Measurements from ENCODE around the gene MATCAP1. TPM values are rescaled to one million over a fixed set of nuclear protein-coding genes. Genes with fewer than 3 reads are reported as not detected.

The MATCAP1 gene
- total RNA-seq, 1 experiment from 2014 or later, result 10.1 TPM

GRCh38 chr16:67181346-67181745, 2.4 kb downstream of the MATCAP1 start:
- DNase-seq (ENCODE audit: low read depth), result no peak
- in situ Hi-C loops (cut with HindIII; ENCODE audit: low pct_unique_long_range_greater_than_20kb, low sequenced_read_pairs), result no loop called here

DNA sequence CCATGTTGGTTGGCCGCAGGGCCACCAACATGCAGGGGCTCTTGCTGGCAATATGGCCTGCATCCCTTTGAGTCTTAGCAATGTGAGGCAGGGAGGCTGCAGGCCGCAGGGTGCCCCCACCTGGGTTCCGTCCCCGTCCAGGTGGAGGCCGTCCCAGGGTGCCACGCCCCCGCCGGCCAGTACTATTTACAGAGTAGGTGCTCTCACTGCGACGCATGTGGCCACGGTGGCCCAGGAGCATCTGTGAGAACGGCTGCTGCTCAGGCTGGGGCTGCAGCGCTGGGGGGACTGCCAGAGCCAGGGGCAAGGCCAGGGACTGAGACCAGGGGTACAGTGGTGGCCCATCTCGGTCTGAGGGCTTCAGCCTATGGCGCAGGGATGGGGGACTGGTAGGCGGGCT, 3.6 kb downstream of the MATCAP1 start:
- in situ Hi-C loops (cut with HindIII; ENCODE audit: low pct_unique_long_range_greater_than_20kb, low sequenced_read_pairs), result no loop called here
- no peak for DNase-seq (ENCODE audit: low read depth)

GRCh38 chr16:67179421-67180080, 4.2 kb downstream of the MATCAP1 start:
- in situ Hi-C loops (cut with HindIII; ENCODE audit: low pct_unique_long_range_greater_than_20kb, low sequenced_read_pairs), result no loop called here
- DNase-seq (ENCODE audit: low read depth), result no peak

DNA sequence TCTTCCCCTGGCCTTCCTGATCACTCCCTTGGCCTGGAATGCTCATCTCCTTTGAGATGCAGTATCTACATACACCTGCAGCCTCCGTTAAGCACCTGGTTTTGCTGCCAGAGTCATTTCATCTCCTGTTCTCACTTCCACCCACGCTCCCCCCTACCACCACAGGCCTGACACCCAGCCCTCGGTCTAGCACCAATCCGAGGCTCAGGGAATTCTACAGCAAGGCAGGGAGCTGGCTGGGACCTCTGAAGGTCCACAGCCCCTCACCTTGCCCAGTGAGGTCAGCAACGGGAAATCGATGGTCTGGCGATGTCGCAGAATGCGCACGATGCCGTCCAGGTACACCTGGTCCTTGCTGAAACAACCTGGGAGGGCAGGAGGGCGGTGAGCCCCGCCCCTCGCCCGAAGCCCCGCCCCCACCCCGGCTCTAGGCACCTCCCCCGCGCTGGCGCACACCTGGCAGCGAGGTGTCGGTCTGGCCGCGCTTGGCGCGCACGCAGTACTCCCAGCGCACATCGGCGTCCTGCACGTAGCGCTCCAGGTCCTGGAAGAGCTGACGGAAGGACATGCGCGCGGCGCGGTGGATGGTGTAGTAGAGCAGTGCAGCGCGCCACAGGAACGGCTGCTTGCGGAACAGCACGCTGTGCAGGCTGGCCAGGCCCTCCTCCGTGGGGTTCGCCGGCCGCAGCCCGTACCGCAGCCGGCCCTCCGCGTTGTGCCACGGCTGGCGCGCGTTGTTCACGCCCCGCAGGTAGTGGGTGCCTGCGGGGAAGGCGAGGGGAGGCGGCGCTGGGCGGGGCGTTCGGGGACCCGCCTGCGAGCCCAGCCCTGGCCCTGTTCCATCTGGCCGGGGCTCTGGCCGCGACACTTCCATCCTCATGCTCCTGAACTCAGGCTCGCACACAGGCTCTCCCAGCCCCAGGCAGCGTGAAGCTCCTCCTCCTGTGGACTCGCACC, 5.7 kb downstream of the MATCAP1 start:
- peak; percentile 72 for DNase-seq (ENCODE audit: low read depth)
- in situ Hi-C loops (cut with HindIII; ENCODE audit: low pct_unique_long_range_greater_than_20kb, low sequenced_read_pairs), result no loop called here

DNA sequence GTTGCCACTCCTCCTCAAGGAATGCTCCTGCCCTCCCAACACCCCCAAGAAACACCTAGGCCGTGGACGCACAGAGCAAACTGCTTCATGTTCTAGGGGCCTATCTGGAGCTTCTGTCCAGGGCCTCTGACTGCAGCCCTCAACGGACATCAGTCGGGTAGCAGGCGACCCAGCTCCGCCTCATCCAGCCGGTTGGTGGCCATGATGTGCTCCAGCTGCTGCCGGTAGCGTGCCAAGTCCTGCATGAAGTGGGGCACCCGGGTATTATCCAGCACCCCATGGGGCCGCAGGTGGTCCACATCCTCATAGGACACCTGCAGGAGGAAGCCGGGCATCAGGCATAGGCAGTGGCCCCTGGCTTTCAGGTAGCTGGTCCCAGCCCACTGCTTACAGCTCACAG, 7.1 kb downstream of the MATCAP1 start:
- no peak for DNase-seq (ENCODE audit: low read depth)
- in situ Hi-C loops (cut with HindIII; ENCODE audit: low pct_unique_long_range_greater_than_20kb, low sequenced_read_pairs), result no loop called here

DNA sequence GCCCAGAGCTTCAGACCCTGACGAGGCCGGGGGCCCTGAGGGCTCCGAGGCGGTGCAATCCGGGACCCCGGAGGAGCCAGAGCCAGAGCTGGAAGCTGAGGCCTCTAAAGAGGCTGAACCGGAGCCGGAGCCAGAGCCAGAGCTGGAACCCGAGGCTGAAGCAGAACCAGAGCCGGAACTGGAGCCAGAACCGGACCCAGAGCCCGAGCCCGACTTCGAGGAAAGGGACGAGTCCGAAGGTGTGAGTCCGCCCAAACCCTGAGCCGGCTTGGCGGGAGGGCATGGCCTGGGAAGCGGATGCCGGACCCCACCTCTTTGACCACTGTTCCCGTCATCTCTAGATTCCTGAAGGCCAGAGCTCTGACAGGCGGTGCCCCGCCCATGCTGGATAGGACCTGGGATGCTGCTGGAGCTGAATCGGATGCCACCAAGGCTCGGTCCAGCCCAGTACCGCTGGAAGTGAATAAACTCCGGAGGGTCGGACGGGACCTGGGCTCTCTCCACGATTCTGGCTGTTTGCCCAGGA, 9.0 kb downstream of the MATCAP1 start:
- in situ Hi-C loops (cut with HindIII; ENCODE audit: low pct_unique_long_range_greater_than_20kb, low sequenced_read_pairs), result no loop called here
- no peak for DNase-seq (ENCODE audit: low read depth)

DNA sequence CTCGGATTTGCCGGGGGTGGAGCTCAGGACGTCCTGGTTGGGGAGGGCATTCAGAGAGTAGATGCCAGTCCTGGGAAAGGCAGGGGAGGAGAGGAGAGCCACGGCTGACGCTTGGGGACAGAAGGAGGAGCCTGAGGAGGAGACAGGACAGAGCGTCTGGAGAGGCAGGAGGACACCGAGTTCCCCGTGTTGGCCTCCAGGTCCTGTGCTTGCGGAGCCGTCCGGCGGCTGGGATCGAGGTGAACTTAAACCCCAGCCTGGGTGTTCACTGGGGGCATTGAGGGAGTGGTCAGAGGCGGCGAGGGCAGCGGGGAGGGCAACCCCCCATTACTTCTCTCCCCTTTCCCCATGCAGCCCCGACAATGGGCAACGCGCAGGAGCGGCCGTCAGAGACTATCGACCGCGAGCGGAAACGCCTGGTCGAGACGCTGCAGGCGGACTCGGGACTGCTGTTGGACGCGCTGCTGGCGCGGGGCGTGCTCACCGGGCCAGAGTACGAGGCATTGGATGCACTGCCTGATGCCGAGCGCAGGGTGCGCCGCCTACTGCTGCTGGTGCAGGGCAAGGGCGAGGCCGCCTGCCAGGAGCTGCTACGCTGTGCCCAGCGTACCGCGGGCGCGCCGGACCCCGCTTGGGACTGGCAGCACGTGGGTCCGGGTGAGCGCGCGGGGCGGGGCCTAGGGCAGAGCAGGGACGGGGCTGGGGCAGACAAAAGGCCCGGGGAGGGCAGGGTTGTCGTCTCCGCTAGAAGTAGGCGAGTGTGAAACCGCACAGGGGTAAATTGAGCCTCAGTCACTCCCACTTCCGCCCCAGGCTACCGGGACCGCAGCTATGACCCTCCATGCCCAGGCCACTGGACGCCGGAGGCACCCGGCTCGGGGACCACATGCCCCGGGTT, 9.7 kb downstream of the MATCAP1 start:
- peak; percentile 88 for DNase-seq (ENCODE audit: low read depth)
- in situ Hi-C loops (cut with HindIII; ENCODE audit: low pct_unique_long_range_greater_than_20kb, low sequenced_read_pairs), result no loop called here

DNA sequence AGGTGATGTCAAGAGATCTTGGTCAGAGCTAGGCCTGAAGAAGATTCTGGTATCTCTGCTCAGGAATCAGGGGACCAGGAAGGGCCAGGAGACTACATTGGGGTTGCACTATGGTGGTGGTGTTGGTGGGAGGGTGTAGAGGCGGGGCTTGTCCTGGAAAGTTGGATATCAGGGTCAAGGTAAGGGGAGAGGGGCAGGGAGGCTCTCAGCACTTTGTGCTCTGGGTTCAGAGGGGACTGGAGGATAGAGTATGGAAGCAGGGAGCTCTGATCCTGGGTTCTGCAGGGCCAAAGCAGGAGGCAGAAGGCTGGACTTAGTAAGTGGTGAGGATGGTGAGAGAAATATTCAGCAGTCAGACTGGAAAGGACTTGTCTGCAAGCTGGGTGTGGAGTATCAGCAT, 10.4 kb downstream of the MATCAP1 start:
- DNase-seq (ENCODE audit: low read depth), result no peak
- in situ Hi-C loops (cut with HindIII; ENCODE audit: low pct_unique_long_range_greater_than_20kb, low sequenced_read_pairs), result no loop called here

DNA sequence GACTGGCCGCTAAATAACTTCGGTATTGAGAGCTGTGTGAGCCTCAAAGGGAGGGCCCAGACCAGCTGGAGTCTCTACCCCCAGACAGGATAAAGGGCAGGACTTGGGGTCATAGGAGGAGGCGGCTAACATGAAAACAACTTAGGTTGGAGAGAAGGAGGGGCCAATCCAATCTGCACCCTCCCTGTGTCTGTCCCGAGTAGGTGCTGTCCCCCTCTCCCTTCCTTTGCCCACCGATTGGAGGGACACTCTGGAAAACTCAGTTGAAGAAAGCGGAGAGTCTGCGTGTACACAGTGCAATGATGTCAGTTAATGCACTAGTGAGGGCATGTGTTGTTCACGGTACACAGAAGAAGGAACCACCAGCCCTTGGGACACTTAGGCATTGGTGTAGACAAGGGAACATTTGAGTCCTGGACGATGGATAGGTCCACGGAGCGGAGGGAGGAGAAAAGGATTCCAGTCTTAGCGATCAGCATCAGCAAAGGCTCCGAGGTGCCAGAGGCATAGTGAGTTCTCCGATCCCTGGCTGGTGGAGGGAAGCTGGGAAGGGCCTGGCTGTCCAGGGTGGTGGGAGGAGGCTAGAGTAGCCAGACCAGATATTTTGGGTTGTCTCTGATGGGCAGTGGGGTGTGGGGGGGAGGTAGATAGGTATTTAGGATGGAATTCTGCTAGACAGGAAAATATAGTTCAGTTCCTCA, 12.7 kb downstream of the MATCAP1 start:
- in situ Hi-C loops (cut with HindIII; ENCODE audit: low pct_unique_long_range_greater_than_20kb, low sequenced_read_pairs), result no loop called here
- DNase-seq (ENCODE audit: low read depth), result peak; percentile 83

- in situ Hi-C loops (cut with HindIII; ENCODE audit: low pct_unique_long_range_greater_than_20kb, low sequenced_read_pairs), result no loop called here
- peak; percentile 92 for DNase-seq (ENCODE audit: low read depth)
These were observed 13.4 kb downstream of the MATCAP1 start, which contains the start of gene NOL3 for GRCh38 chr16:67170168-67170948. NOL3 (plus strand) TSS chr16:67170538.

DNA sequence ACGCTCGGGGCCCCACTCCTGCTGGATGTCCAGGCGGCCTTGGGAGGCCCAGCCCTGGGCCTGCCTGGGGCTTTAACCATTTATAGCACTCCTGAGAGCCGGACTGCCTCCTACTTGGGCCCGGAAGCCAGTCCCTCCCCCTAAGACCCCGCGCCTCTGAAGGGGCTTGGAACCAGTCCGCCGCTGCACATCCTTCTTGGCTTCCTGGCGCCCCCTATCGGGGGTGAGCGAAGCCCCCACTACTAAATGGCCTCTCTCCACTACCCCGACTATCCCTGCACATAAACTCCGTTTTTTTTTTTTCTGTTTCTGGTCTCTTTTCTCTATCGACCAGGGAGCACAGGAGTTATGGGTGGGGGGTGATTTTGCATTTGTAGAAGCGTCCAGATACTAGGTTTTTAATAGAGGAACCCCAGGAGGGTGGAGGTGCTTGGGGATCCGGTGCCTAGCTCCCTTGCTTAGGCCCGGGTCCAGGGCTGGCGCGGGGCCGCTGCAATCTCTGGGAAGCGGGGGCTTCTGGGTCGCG, 14.1 kb downstream of the MATCAP1 start:
- DNase-seq (ENCODE audit: low read depth), result no peak
- in situ Hi-C loops (cut with HindIII; ENCODE audit: low pct_unique_long_range_greater_than_20kb, low sequenced_read_pairs), result no loop called here

DNA sequence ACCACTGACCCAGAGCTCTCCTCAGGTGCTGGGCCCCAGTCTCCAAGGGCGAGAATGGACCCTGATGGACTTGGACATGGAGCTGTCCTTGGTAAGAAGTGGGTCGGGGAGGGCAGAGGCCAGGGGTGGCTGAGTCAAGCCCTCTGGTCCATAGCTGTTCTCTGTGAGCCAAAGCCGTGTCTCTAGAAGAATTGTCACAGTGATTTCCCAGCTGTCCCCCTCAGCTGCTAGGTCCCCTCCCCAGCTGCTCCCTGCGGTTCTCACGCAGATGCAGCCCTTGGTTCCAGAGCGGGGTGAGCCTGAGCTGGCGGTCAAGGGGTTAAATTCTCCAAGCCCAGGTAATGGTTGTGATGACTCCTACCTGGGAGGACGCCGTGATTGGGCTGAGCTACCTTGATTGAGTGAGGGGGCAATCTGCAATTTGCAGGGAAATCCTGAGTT, 14.7 kb downstream of the MATCAP1 start:
- DNase-seq (ENCODE audit: low read depth), result no peak
- in situ Hi-C loops (cut with HindIII; ENCODE audit: low pct_unique_long_range_greater_than_20kb, low sequenced_read_pairs), result no loop called here

DNA sequence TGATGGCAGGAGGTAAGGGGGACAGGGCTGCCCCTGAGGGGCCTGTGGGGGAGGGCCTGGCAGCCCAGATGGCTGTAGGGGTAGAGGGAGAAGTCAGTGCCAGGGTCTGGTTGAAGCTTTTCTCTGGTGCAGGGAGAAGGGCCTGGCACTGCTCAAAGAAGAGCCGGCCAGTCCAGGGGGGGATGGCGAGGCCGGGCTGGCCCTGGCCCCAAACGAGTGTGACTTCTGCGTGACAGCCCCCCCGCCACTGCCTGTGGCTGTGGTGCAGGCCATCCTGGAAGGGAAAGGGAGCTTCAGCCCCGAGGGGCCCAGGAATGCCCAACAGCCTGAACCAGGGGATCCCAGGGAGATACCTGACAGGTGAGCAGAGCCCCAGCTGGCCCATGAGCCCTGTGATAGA, 16.2 kb downstream of the MATCAP1 start:
- in situ Hi-C loops (cut with HindIII; ENCODE audit: low pct_unique_long_range_greater_than_20kb, low sequenced_read_pairs), result no loop called here
- no peak for DNase-seq (ENCODE audit: low read depth)

- in situ Hi-C loops (cut with HindIII; ENCODE audit: low pct_unique_long_range_greater_than_20kb, low sequenced_read_pairs), result no loop called here
- DNase-seq (ENCODE audit: low read depth), result no peak
These were observed 17.1 kb downstream of the MATCAP1 start for GRCh38 chr16:67166598-67167168.

GRCh38 chr16:67166110-67166547, 17.6 kb downstream of the MATCAP1 start:
- in situ Hi-C loops (cut with HindIII; ENCODE audit: low pct_unique_long_range_greater_than_20kb, low sequenced_read_pairs), result no loop called here
- no peak for DNase-seq (ENCODE audit: low read depth)
